ENCODE measurements around the gene GPR50. TPM values are rescaled to one million over a fixed set of nuclear protein-coding genes. Genes with fewer than 3 reads are reported as not detected.

Gene GPR50
- total RNA-seq, 1 experiment from 2014 or later = not detected

GRCh38 chrX:151206871-151207270 is 30.5 kb downstream of the GPR50 start:
- Mint-ChIP-seq H3K9me3 (ENCODE audit: unreplicated experiment) (no peaks in the 10 kb centered on the region), H3K27me3 (ENCODE audit: insufficient read depth, unreplicated experiment) (no peaks in the 10 kb centered on the region), H3K4me1 (ENCODE audit: low read depth, unreplicated experiment) (no peaks in the 10 kb centered on the region), H3K27ac (ENCODE audit: unreplicated experiment) (no peak overlapping the region), H3K4me3 (ENCODE audit: unreplicated experiment) (no peak overlapping the region), H3K36me3 (ENCODE audit: insufficient read depth, unreplicated experiment) (no peaks in the 10 kb centered on the region)
- intact Hi-C loops (cut with micrococcal nuclease; ENCODE audit: unreplicated experiment) = no loop called here
- no peaks in the 10 kb centered on the region for H3K9me3 ChIP-seq
- no peaks in the 10 kb centered on the region for H3K36me3 ChIP-seq (ENCODE audit: control insufficient read depth, insufficient read depth, low read length)
- DNase-seq = no peak
- no peak overlapping the region for H3K4me3 ChIP-seq (ENCODE audit: low read depth, low read length)
- BruUV-seq (replicated peaks) = no TSS peak
- no peaks in the 10 kb centered on the region for H3K4me1 ChIP-seq
- ChIA-PET POLR2A (no interaction called here), CTCF (no interaction called here)
- no peaks in the 10 kb centered on the region for H3K27me3 ChIP-seq (replicated peaks; ENCODE audit: control insufficient read depth, insufficient read depth, low read length)
- no peak for TF ChIP-seq CTCF (IDR thresholded peaks at IDR 0.05; ENCODE audit: insufficient read depth in 1 of 2, low read depth in 1 of 2, low read length in 1 of 2, severe bottlenecking in 1 of 2, unreplicated experiment in 1 of 2)

DNA sequence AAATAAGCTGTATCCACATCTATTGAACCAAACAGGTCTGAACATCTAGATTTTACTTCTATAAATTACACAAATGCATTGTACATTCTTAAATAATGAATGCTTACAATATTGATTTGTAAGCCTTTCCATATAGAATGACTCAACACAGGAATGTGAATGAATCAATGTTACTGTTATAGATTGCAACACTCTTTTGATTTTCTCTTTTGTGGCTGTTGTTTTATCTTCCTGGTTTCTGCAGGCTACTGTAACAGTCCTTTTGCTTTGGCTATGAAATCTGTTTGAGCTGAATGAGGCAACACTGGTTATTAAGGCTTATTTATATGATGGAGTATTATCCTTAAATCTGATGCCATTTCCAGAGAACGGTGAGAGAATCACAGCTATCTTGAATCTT is 49.5 kb downstream of the GPR50 start:
- Mint-ChIP-seq H3K27ac (ENCODE audit: unreplicated experiment) (no peak overlapping the region), H3K4me3 (ENCODE audit: unreplicated experiment) (no peak overlapping the region), H3K9me3 (ENCODE audit: unreplicated experiment) (no peaks in the 10 kb centered on the region), H3K27me3 (ENCODE audit: insufficient read depth, unreplicated experiment) (peaks cover 15% of the 10 kb centered on the region), H3K36me3 (ENCODE audit: insufficient read depth, unreplicated experiment) (no peaks in the 10 kb centered on the region), H3K4me1 (ENCODE audit: low read depth, unreplicated experiment) (no peaks in the 10 kb centered on the region)
- no peaks in the 10 kb centered on the region for H3K36me3 ChIP-seq (ENCODE audit: control insufficient read depth, insufficient read depth, low read length)
- H3K4me3 ChIP-seq (ENCODE audit: low read depth, low read length) = no peak overlapping the region
- no TSS peak for BruUV-seq (replicated peaks)
- ChIA-PET POLR2A (no interaction called here), CTCF (no interaction called here)
- no peaks in the 10 kb centered on the region for H3K4me1 ChIP-seq
- H3K27me3 ChIP-seq (replicated peaks; ENCODE audit: control insufficient read depth, insufficient read depth, low read length) = no peaks in the 10 kb centered on the region
- DNase-seq = no peak
- no peak for TF ChIP-seq CTCF (IDR thresholded peaks at IDR 0.05; ENCODE audit: insufficient read depth in 1 of 2, low read depth in 1 of 2, low read length in 1 of 2, severe bottlenecking in 1 of 2, unreplicated experiment in 1 of 2)
- intact Hi-C loops (cut with micrococcal nuclease; ENCODE audit: unreplicated experiment) = no loop called here
- no peaks in the 10 kb centered on the region for H3K9me3 ChIP-seq

DNA sequence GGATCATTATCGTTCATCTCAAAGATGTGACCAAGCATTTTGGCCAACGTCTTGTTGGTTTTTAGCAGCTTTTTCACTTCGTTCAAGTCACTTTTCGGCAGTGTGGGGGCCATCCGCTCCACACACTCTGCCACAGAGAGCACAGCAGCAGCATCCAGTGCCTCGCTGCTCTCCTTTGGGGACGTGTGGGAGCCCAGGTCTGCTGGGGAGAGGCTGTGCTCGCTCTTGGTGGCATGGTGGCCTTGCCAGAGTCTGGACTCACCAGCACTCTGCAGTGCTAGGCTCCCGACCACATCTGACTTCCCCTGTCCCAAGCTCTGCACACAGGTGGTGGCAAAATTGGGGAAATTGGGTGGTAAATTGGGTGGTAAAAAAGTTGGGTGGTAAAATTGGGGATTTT is 50.6 kb downstream of the GPR50 start:
- peaks cover 12% of the 10 kb centered on the region for H3K27me3 Mint-ChIP-seq (ENCODE audit: insufficient read depth, unreplicated experiment)
- intact Hi-C loops (cut with micrococcal nuclease; ENCODE audit: unreplicated experiment) = no loop called here
- ChIA-PET CTCF (no interaction called here), POLR2A (no interaction called here)
- H3K27ac Mint-ChIP-seq (ENCODE audit: unreplicated experiment) = no peak overlapping the region
- no TSS peak for BruUV-seq (replicated peaks)
- no peak overlapping the region for H3K4me3 Mint-ChIP-seq (ENCODE audit: unreplicated experiment)
- no peaks in the 10 kb centered on the region for H3K36me3 Mint-ChIP-seq (ENCODE audit: insufficient read depth, unreplicated experiment)
- H3K9me3 ChIP-seq = no peaks in the 10 kb centered on the region
- no peak overlapping the region for H3K4me3 ChIP-seq (ENCODE audit: low read depth, low read length)
- no peaks in the 10 kb centered on the region for H3K4me1 ChIP-seq
- no peak for DNase-seq
- no peaks in the 10 kb centered on the region for H3K9me3 Mint-ChIP-seq (ENCODE audit: unreplicated experiment)
- H3K36me3 ChIP-seq (ENCODE audit: control insufficient read depth, insufficient read depth, low read length) = no peaks in the 10 kb centered on the region
- H3K4me1 Mint-ChIP-seq (ENCODE audit: low read depth, unreplicated experiment) = no peaks in the 10 kb centered on the region
- no peaks in the 10 kb centered on the region for H3K27me3 ChIP-seq (replicated peaks; ENCODE audit: control insufficient read depth, insufficient read depth, low read length)
- TF ChIP-seq CTCF (IDR thresholded peaks at IDR 0.05; ENCODE audit: insufficient read depth in 1 of 2, low read depth in 1 of 2, low read length in 1 of 2, severe bottlenecking in 1 of 2, unreplicated experiment in 1 of 2) = no peak

Data from Caco-2 (cell line).